ENCODE data around the gene ABI2.
"Not testable (repeated sequence)": the region's sequence is repeated elsewhere in the genome, so short reads cannot be mapped to it uniquely, and the experiment has no call there.

Gene ABI2

DNA sequence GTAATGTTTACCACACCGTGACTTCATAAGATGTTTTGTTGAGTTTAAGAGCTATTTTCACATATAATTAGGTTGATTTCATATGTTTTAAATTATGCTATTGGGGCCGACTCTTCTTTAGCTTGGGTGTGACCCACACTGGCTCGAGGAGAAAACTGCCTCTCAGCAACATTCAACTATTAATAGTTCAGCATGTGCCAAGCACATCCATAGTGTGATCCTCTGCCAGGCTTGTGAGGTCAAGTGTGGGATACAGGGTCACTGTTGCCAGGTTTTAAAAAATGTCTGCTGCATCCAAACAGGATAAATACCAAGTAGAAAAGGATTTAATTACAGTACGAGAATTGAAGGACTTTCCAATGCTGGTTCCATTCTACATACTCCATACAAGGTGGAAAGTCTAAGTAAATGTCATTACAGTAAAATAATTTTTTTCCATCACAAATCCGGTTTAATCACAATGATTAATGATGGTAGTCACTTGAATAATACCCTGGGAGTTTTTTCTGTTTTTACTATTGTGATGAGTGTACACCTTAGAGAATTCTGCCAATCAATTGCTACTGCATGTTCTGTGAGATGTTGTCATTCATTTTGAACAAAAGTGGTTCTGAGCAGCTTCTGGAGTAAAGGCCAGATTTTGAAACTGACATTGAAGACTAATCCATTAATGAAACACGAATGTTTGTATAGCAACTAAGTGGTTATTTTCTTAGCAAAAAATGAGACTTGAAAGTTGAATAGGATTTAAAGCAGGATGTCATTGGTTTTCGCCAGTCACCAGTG lies 84.5 kb downstream of the ABI2 start:
- TF ChIP-seq, protein P1, sequence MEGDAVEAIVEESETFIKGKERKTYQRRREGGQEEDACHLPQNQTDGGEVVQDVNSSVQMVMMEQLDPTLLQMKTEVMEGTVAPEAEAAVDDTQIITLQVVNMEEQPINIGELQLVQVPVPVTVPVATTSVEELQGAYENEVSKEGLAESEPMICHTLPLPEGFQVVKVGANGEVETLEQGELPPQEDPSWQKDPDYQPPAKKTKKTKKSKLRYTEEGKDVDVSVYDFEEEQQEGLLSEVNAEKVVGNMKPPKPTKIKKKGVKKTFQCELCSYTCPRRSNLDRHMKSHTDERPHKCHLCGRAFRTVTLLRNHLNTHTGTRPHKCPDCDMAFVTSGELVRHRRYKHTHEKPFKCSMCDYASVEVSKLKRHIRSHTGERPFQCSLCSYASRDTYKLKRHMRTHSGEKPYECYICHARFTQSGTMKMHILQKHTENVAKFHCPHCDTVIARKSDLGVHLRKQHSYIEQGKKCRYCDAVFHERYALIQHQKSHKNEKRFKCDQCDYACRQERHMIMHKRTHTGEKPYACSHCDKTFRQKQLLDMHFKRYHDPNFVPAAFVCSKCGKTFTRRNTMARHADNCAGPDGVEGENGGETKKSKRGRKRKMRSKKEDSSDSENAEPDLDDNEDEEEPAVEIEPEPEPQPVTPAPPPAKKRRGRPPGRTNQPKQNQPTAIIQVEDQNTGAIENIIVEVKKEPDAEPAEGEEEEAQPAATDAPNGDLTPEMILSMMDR (conservative IDR thresholded peaks at IDR 0.05): no peak
- H3K27ac ChIP-seq: no peak overlapping the region

DNA sequence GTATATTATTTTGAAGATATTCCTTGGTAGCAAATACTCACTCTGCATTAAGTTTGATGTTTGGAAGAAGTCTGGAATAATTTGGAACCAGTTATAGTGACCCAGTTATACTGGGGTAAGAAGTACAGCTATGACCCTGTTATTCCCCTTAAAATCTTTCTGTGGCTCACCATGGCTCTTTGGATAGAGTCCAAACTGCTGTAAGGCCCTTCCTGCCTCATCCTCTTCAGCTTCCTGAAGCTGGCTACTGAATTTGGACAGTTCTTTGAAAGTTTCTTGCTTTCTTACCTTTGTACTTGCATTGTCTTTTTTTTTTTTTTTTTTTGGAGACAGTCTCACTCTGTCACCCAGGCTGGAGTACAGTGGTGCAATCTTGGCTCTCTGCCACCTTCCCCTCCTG lies 85.6 kb downstream of the ABI2 start:
- no peak overlapping the region for H3K27ac ChIP-seq
- TF ChIP-seq, protein P1 (conservative IDR thresholded peaks at IDR 0.05): no peak

DNA sequence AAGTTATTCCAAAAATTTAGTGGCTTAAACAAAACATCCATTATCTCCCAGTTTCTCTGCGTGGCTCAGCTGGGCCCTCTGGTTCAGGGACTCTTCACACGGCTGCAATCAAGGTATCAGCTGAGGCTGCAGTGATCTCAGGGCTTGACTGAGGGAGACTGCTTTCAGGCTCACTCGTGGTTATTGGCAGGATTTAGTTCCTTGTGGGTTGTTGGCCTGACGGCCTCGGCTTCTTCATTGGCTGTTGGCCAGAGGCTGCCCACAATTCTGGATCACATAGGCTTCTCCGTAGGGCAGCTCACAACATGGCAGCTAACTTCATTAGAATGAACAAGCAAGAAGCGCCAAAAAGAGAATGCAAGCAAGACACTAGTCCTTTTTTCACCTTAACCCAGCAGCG lies 90.1 kb downstream of the ABI2 start:
- TF ChIP-seq, protein P1 (conservative IDR thresholded peaks at IDR 0.05): no peak
- no peak overlapping the region for H3K27ac ChIP-seq

DNA sequence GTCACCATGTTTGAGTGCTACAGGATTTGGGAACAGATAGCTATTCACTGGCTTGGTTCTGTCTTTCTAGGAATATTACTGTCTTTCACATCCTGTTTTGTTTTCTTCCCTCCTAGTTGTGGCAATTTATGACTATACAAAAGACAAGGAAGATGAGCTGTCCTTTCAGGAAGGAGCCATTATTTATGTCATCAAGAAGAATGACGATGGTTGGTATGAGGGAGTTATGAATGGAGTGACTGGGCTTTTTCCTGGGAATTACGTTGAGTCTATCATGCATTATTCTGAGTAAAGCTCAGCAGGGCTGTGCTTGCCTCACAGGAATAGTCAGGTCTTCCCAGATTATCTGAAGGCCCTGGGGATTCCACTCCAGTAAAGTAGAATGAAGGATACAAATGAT lies 98.9 kb downstream of the ABI2 start:
- no peak overlapping the region for H3K27ac ChIP-seq
- TF ChIP-seq, protein P1 (conservative IDR thresholded peaks at IDR 0.05): no peak

DNA sequence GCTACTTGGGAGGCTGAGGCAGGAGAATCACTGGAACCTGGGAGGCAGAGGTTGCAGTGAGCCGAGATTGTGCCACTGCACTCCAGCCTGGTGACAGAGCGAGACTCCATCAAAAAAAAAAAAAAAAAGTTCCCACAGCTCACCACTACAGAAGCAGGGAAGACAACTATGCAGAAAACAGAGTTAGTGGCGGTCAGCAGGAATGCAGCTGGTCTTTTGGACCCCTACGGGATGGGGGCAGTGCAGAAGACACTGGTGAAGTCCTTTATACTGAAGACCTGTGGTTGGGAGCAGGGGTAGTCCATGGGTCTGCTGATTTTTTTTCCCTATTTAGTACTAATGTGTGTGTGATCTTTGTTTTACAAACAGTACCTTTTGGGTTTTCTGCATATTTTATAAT lies 101.4 kb downstream of the ABI2 start:
- not testable (repeated sequence) for H3K27ac ChIP-seq

DNA sequence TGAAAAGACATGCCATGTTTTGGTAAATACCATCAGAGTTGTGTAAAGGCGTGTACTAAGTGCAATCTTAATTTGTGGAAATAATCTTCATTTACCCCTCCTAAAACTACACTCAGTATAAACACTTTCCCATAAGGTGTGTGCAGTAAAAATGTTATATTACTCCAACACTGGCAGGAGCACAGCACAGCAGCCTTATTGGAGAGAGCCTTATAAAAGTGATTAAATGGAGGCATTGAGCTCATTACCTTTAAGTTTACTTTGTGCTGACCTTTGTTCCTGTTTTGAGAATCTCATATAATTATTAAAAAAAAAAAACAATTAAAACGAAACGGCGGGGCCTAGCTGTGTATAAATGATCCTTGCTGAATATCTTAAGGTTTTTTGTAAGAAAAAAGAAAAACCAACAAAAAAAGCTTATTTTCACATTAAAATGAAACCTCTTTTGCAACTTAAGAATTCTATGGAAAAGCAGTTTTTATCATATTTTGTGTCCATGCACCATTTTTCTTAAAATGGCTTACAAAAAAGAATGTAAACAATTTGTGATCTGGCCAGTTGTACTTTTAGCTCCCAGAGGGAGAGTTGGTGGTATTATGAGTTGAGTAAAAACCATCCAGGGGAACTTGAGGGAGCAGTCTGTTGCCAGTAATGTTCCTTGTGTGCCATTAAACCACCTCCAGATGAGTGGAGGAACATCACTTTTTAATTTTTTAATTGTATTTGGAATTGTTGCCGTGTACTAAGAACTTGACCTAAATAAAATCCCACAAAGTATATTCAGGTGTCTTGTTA lies 103.4 kb downstream of the ABI2 start:
- TF ChIP-seq, protein P1 (conservative IDR thresholded peaks at IDR 0.05): no peak
- H3K27ac ChIP-seq: peak overlapping the region; percentile 20; the same call in 1 of the 2 replicates

DNA sequence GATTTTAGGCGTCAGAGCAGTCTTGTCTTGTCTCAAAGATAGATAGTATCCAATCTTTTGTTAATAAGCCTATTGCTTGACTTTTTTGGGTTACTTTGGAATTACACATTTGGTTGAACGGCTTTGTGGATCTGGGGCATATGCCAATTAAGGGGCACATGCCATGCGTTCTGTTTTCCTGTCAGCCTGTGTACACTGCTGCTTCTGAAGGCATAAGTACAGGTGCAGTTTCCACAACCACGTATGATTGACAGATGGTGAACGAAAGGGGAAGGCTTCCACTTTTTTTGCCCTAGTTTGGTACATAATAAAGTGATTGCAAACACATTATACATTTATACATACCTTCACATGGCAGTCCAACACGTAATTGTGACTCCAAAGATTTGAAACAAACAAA lies 104.6 kb downstream of the ABI2 start:
- peak overlapping the region; percentile 20; the same call in 1 of the 2 replicates for H3K27ac ChIP-seq
- TF ChIP-seq, protein P1 (conservative IDR thresholded peaks at IDR 0.05): no peak

DNA sequence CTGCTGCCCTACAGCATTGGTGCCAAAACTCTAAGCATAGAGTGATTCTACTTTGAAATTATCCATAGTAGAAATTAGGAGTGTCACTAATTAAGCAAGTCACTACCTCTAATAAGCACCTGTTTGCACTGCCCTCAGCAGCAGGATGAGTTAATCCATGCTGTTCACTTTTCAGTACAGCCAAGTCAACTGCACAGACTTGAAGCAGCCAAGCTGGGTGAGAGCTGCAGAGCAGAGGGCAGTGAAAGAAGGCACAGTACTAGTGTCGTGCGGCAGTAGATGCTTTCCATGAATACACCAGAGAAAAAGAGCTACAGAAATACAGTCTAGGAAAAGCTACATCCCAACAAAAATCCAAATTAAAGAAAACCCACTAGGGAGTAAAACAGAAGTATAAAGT lies 108.3 kb downstream of the ABI2 start:
- peak overlapping the region; percentile 51; the same call in 1 of the 2 replicates for H3K27ac ChIP-seq
- TF ChIP-seq, protein P1 (conservative IDR thresholded peaks at IDR 0.05): no peak

Measured in VCaP (cell line).